Stimulated activated CD4-positive, alpha-beta T cell treated with anti-CD3 and anti-CD28 coated beads, Interleukin-2, amount 100 ng/mL, for 4 hours (primary cell): ENCODE data around the gene OR2J1.
"Not testable (repeated sequence)": the region's sequence is repeated elsewhere in the genome, so short reads cannot be mapped to it uniquely, and the experiment has no call there.

Source experiments
- DNase-seq: peaks from one replicate; pipeline ENCODE4 v3.0.0-alpha.2; 2020; ENCODE audit warnings: low read depth

The OR2J1 gene

DNA sequence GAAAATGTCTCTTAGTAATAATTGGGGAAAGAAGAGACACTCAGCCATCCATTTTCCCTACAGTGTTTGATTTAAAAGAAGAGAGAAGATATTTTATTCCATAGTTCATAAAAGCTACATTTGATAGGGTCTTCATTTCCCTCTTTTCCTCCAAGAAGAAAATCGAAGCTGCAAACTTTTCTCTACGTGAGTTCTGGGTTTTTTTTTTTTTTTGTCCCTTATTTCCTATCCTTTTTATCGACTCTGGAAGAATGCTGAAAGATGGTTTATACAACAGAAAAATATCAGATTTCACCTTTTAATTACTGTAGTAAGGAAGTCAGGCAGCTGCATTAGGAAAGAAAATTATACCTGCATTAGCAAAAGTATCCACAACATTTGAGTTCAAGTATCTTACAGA, at the start of gene OR2J1:
Gene OR2J1 (plus strand): TSS at position 301 of the 400 bp plus-strand sequence. CDS start 1,453 bp downstream, outside the sequence.
- no peak for DNase-seq

GRCh38 chr6:29051680-29052079, 47.6 kb upstream of the OR2J1 start:
- no peak for DNase-seq

- no peak for DNase-seq
Measured at GRCh38 chr6:29071831-29072723, 27.2 kb upstream of the OR2J1 start.

DNA sequence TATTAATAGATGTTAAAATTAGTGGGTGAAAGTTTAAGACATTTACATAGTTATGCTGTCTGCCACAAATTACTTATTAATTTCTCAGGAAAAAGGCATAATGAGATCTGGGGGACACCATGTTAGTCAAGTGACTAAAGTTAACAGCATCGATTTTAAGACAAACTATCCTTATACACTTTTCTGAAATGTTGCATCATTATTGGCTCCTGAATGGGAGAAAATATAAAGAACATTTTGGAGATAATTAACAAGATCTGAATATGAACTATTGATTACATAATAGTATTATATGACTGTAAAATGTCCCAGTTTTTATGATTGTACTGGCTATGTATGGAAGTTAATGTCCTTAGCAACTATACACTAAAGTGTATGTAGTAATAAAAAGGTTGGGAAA, 20.1 kb upstream of the OR2J1 start:
- no peak for DNase-seq

GRCh38 chr6:29081312-29081711, 18.0 kb upstream of the OR2J1 start:
- no peak for DNase-seq

- DNase-seq: no peak
Measured at GRCh38 chr6:29082457-29082856, 16.8 kb upstream of the OR2J1 start.

GRCh38 chr6:29087213-29087612, 12.1 kb upstream of the OR2J1 start, which contains the start of gene OR2B3:
TSS of gene OR2B3 (minus strand) at chr6:29087313. CDS start at chr6:29087248, 65 bp downstream.
- no peak for DNase-seq

GRCh38 chr6:29092957-29093356, 6.3 kb upstream of the OR2J1 start:
- DNase-seq: no peak

- no peak for DNase-seq
Measured at GRCh38 chr6:29097803-29098202, 1.5 kb upstream of the OR2J1 start.

DNA sequence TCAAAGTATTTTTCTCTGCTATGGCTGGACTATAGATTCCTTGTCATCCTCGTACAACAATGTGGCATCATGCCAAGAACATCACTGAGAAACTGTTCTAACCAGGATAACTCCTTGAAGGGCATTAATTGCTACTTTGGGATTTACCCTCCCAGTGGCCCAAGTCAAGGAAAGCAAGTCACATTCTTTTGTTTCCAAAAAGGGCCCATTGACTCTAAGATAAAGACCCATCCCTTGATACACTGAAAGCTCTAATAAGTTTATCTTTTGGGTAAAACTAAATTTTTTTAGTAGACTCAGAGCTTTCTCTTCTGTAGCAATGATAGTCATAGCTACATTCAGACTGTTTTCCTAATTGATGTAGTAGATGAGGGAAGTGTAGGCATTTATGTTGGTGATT, 8.5 kb downstream of the OR2J1 start, which contains the start of gene OR2J3:
Gene OR2J3 (plus strand): TSS at position 301 of the 400 bp plus-strand sequence. CDS start 3,833 bp downstream, outside the sequence.
- DNase-seq: no peak

GRCh38 chr6:29112135-29112534, 12.8 kb downstream of the OR2J1 start:
- no peak for DNase-seq

GRCh38 chr6:29114964-29115363, 15.7 kb downstream of the OR2J1 start:
- not testable (repeated sequence) for DNase-seq

DNA sequence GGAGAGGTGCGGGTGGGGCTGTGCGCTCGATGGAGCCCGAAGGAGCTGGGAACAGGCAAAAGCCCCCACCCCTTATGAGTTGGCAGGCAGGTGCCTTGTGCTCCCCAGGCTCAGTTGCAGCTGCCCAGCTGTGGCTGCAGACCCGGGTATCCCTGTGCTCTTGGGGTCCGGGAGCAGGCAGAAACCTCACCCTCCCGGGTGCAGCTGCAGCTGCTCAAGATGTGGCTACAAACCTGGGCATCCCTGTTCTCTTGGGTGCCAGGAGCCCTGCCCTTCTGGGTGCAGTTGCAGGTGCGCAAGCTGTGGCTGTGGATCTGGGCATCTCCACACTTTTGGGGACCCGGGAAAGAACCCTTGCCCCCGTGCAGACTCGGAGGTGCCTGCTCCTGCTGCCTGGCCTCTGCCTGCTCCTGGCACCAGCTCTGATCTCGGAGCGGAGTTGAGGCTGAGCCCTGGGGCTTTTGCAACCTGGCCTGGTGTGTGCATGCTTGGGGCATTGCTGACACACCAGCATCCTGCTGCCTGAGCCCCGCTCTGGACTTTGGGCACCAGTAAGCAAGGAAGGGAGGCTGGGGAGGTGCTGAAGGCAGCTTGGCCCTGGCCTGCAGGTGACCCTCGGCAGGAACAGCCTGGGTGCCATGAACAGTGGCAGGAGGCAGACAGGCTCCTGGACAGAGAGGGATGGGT, 30.2 kb downstream of the OR2J1 start:
- DNase-seq: no peak

DNA sequence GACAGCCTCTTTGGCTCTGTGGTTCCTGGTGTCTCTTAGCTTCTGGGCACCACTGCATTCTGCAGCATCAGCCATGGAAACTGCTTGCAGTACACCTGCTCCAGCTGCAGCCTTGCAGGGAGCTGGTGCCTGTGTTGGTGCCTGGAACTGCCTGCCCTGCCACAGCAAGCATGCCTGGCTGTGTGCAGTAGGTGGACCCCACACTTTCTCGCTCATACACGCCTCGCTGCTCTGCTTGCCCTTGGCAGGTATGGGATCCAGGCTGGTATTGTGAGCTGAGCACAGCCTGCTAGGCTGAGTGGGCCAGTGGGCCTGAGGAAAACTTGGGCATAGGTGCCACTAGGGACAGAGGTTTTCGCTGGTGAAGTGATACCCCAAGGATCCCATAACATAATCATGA, 31.4 kb downstream of the OR2J1 start:
- DNase-seq: no peak

- no peak for DNase-seq
Measured at GRCh38 chr6:29131691-29132090, 32.4 kb downstream of the OR2J1 start.

DNA sequence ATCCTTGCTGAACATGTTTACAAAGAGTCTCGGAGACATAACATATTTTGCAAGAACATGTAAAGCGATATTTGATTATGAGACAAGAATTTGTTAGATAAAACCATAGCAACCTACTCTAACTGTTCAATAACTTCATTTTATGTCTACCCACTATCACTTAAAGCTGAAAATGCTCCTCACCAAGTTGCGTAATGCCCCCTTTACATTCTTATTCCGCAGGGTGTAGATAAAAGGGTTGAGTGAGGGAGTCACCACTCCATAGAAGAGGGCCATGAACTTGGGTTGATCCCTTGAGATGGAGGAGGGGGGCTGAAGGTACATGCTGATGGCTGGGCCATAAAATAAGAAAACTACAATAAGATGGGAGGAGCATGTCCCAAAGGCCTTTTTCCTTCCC, 38.4 kb downstream of the OR2J1 start:
- no peak for DNase-seq

- DNase-seq: no peak
Measured at GRCh38 chr6:29141606-29142005, 42.3 kb downstream of the OR2J1 start.

- no peak for DNase-seq
Measured at GRCh38 chr6:29142309-29142708, 43.0 kb downstream of the OR2J1 start.

GRCh38 chr6:29146179-29146578, 46.9 kb downstream of the OR2J1 start:
- no peak for DNase-seq

DNA sequence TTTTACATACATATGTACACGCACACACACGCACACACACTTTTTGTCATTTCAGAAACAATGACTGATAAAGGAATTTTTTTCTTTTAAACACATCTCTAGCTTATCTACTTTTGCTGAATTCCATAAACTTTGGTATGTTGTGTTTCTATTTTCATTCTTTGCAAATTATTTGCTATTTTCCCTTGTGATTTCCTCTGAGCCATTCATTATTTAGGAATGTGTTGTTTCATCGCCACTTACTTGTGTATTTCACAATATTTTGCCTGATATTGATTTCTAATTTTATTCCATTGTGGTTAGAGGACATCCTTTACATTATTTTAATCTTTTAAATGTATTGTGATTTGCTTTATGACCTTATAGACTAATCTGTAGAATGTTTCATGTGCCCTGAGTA, 47.8 kb downstream of the OR2J1 start:
- DNase-seq: no peak

DNA sequence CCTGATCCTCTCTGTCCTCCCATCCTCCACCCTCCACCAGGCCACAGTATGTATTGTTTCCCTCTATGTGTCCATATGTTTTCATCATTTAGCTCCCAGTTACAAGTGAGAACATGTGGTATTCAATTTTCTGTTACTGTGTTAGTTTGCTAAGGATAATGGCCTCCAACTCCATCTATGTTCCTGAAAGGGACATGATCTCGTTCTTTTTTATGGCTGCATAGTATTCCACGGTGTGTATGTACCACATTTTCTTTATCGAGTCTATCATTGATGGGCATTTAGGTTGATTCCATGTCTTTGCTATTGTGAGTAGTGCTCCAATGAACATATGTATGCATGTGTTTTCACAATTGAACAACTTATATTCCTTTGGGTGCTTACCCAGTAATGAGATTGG, 50.2 kb downstream of the OR2J1 start:
- not testable (repeated sequence) for DNase-seq
